NCI-H2107 treated with DMSO at 0.1 percent for 48 hours (cell line): ENCODE results near the gene ST6GALNAC4.

Experiments used
- DNase-seq: peaks from one replicate; lab custom pipeline; 2025; ENCODE audit not compliant: unreplicated experiment; lab: John Stamatoyannopoulos, UW

Gene ST6GALNAC4

DNA sequence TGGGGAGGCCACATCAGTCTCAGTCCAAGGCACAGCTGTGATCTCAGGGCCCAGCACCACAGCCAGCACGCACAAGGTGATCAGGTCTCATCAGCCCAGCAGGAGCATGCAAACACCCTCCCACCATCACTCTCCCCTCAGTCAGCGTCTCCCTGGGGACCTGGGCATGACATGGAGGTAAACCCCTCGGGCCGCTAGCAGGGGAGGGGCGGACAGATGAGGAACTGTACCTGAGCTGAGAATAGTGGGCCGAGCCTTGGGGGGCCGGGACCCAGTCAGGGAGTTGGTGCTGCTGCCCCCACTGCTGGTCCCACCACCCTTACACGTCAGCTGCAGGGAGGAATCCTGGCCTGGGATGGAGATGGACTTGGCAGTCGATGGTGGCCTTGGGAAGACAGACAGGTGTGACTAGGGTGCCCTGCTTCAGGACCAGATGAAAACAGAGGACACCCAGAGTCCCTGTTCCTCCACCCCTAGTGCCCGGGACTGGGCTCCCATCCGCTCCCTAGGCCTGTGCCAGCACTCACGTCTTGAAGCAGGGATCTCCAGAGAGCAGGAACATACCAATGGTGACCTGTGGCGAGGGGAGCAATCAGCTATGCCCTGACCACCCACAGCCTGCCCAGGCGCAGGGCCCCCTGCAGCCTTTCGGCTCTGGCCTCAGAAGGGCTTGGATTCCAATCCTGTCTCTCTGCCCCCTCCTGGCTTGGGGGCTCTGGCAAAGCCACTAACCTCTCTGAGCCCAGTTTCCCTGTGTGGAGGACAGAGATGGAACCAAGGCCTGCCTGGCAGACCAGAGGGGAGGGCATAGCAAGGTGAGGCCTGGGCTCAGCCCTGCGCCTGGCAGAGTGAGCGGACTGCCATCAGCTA is 31.2 kb upstream of the ST6GALNAC4 start:
- no peak for DNase-seq

DNA sequence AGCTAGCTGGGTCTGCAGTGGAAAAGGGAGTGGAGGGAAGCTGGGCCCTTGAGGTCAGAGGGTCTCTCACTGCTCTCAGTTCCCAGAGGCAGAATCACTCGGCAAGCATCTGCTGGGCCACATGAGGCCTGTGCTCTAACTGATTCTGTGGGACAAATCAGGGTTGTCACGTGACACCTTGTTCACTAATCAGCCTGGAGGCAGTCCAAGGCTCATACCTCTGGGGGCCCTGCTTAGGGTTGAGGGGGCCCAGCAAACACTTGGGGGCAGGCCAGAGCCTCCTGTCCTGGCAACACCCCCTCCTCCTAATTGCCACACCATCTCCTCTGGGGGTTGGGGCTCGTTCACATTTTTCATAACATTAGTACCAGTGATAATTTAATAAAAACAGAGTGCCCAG is 29.9 kb upstream of the ST6GALNAC4 start:
- DNase-seq = no peak

DNA sequence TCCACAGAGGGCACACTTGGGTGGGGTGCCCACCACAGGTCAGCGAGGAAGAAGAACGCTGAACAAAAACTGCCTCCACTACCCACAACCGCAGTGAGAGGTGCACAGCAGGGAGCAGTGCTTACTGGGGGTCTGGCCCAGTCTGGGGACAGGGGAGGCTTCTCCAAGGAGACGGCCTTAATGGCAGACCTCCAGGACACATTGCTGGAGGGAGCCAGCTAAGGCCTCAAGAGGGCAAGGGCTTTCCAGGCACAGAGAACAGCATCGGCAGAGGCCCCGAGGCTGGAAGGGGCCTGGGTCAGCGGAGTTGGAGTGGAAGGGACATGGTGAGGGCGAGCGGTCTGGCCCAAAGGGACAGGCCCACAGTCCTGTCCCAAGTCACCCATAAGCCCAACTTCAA is 29.1 kb upstream of the ST6GALNAC4 start:
- DNase-seq = no peak

DNA sequence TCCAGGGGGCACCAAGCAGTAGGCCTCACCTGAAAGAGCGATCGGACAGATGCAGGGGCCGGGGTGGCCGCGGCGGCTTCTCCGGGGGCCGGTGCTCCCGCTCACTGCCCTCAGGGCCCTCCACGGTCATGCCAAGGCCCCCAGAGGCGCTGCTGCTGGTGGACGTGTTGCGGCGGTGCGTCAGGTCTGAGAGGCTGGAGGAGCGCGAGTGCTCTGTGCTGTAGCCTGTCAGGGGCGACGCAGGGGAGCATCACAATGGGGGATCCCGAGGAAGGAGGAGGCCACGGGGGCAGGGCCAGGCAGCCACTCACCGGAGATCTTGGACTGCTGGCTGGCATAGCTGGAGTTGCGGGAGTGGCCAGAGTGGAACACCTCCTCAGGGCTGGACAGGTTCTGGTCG is 28.5 kb upstream of the ST6GALNAC4 start:
- DNase-seq = no peak

DNA sequence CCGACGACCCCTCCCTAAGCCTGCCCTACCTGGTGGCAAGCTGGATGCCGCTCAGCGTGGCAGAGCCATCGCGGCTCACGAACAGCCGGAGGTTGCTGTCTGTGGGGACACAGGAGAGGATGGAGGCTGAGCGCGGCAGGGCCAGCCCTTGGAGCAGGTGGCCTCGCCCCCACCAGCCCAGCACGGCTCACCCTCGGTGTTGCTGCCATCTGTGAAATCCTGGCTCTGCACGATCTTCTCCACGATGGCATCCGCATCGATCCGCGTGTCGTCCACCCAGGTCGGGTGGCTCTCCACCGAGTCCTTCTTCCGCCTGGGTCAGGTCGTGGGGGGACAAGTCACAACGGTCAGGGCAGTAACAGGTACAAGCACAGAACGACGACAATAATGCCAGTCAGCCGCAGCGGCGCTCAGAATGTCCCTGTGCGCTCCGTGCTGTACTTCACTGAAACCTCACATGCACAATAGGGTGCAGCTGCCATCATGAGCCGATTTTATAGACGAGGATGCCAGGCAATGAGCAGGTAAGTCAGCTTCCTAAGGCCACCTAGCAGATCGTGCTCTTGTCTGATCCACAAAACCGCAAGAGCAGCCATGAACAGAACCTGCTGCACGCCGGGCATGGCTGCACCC is 27.9 kb upstream of the ST6GALNAC4 start:
- no peak for DNase-seq

DNA sequence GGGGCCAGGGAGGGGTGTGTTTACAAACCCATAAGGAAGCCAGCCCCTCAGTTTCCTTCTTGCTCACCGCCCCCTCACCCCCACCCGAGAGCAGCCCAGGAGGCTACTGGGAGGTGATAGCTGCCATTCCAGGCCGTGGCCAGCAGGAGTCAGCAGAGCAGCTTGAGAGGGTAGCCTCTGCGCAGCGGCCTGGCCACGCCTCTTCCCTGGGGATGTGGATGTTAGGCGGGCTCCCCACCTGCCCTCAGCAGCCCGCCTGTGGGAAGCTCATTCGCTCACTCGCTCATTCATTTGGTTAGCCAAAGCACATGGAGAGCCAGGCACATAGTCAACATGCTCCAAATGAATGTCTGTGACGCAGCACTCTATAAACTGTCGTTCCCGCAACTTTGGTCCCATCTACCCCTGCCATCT is 26.9 kb upstream of the ST6GALNAC4 start:
- DNase-seq = peak; percentile 63

DNA sequence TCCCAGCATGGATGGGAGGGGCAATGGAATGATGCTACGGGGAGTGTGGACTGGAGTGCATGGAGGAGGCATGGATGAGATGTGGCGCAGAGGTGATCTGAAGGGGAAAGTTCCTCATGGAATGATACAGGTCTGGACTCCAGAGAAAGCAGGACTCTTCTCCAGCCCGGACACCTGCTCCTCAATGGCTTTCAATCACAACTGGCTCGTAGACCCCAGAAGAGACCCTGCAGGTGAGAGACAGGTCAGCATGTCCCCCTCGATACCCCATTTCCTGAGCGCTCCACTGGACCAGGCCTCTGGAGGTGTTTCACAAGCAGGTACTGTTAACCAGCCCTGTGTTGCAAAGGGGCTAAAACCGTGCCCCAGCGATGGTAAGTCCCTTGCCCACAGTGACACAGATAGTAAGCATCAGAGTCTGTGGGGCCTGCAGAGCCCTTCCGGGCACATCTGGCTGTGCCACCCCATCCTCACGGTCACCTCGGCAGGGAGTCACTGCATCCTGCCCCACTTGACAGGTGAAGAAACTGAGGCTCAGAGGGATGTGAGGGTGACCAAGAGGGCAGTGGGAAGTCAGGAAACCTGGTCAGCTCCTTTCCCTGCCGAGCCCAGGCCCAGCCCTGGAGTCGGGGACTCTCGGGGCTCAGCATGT is 26.3 kb upstream of the ST6GALNAC4 start:
- no peak for DNase-seq

DNA sequence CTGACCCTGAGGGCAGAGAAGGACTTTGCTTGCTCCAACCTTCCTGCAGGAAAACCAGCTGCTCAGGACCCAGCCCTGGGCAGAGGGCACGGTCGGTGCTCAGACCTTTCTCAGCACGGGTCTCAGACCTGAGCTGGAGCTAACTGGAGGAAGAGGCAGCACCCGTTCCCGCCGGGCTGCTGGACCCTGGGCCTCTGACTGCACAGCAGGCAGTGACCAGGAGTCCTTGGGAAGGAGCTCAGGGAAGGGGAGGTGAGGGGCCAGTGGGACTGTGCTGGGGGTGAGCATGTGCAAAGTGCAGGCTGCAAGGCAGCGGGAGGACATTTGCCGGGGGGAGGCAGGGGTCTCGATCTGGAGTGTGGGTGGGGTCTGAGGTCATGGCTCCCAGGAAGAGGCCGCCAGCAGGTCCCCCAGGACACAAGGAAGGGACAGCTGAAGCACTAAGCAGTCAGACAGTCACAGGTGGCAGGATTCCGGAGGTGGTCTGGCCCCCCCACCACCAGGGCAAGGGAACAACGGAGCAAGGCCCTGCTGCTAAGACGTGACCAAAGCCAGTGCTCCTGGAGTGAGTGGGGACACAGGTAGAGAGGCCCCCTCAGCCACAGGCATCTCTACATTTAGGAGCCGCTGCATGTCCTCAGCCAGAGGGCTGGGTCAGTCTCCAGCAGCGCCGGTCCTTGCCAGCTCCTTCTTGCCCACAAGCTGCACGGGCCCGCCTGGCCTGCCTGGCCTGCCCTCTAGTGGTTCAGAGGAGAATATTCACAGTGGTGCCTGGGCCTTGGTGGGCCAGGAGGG is 25.6 kb upstream of the ST6GALNAC4 start:
- DNase-seq = no peak

DNA sequence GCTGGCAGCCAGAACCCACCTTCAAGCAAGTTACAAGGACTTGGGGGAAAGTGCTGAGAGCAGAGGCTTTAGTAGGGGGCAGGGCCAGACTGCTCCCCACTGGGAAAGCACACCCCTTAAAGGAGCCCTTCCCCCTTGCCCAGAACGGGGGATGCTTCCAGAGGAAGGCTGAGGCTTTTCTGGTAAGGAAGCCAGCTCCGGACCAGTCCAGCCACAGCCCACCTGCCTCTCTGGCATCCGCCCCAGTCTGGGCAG is 25.0 kb upstream of the ST6GALNAC4 start:
- DNase-seq = no peak

DNA sequence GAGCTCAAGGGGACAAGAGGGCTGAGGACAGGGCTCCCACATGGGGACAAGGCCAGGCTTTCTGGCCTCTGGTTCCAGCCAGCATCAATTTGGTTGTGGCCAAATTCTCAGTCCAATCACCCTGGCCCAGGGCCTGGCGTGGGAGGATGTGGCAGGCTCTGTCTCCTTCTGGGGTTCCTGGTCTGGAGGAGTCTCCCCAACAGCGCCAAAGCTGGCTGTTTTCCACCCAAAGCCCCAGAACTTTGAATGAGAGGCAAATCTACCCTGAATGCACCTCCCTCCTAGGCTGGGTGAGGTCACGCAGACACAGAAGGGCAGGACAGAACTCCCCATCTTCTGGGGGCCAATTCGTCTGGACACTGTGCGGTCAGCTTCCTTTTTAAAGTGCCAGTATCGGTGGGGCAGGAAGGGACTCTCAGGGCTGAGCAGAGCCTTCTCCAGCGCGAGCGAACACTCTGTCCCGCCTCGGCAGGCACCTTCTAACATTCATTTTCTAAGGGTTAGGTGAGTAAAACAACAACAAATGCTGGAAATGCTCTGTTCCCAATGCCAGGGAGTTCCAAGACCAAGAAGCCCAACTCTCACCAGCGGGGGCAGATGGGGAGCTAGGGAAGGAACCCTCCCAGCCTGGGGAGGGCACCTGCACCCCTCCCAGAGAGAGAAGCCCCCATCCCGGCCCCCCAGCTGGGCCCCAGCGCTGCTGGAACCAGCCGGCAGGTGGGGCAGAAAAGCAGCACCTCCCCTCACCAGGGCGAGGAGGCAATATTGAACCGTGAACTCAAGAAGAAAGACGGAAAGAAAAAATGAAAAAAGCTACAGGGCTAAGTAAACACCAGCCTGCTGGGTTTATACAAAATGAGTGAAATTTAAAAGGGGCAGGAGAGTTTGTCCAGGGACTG is 24.5 kb upstream of the ST6GALNAC4 start:
- DNase-seq = no peak

DNA sequence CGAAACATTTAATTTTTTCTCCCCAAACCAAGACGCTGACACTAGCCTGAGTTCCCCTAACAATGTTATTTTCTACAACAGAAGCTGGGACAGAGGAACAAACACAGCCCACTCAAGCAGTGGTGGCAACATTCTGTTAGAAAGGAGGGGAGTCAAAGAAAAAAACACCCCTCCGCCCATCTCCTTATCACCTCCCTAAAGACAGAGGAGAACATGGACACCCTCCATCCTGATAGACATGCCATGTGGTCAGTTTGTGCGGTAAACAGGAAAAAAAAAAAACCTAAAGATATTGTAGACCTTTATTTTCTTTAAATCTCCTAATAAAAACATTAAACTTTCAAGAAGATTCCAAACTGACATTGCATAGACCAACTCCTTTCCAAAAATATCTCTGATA is 23.8 kb upstream of the ST6GALNAC4 start:
- no peak for DNase-seq

DNA sequence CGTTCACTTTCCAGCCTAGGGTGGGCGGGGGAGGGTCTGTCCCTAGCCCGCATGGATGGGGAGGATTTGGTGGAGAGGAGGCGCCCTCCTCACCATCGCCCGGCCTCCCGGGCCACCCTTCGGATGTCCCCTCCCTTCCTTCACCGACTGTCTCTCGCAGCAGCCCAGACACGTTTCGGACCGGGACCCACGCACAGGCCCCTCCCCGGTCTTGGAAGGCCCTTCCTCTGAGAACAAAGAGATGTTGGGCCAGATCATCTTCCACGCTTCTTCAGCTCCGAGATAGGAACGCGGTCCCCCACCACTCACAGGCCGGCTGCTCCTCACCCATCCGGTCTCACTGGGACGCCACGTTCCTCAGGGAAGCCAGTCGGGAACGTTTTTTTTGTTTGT is 21.5 kb upstream of the ST6GALNAC4 start:
- no peak for DNase-seq

DNA sequence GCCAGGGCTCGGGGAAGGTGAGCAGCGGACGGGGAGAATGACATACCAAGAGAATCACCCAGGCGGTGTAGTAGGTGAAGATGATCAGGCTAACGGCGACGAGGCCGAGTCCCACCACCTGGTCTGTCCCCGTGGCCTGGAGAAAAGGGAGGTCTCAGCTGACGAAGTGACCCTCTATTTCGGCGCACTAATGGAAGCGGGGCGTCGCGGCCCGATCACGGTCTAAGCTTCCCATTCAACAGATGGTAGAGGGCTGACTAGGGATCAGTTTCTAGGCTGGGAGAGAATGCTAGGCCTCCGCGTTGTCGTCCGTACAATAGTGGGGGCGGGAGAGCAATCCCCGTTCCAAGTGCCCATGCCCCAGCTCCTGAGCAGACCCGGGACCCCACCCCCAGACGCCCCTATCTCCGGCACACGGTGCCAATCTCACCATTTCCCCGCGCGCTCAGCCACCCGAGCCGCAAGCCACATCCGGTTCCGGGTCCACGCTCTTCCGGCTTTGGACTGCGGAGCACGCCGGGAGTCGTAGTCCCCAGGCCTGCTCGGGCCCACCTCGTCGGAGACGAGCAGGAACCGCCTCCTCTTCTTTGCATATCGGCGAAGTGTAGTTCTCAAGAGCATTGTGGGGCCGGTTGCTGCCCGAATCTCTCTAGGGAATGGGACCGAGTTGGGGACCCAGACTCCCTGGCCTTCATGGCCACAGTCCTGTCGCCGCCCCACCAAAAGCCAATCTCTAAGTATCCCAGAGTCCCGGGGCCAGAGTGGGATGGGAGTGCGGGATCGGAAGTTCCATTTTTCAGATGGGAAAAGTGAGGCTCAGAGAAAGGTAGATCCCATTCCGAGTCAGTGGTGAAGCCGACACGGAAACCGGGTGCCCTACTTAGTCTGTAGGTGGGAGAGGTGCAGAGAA is 20.8 kb upstream of the ST6GALNAC4 start, which contains the start of gene DPM2:
Gene DPM2 (minus strand): TSS at position 467 of the 910 bp plus-strand sequence. CDS start 34 bp downstream, at position 433.
- DNase-seq = peak; percentile 23

DNA sequence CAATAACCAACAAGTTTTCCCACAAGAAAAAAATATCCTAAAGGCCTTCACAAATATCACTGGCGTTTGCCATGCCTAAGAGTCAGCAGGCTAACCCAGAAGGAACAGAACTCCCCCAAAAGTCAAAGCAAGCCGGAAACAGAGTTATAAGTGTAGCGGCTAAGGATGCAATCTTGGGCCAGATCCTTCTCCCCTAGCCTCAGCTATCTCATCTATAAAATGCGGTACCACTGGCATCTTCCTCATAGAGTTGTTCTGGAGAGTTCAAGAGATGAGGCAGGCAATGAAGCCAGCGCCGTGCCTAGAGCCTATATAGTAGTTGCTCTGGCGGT is 20.2 kb upstream of the ST6GALNAC4 start:
- no peak for DNase-seq

DNA sequence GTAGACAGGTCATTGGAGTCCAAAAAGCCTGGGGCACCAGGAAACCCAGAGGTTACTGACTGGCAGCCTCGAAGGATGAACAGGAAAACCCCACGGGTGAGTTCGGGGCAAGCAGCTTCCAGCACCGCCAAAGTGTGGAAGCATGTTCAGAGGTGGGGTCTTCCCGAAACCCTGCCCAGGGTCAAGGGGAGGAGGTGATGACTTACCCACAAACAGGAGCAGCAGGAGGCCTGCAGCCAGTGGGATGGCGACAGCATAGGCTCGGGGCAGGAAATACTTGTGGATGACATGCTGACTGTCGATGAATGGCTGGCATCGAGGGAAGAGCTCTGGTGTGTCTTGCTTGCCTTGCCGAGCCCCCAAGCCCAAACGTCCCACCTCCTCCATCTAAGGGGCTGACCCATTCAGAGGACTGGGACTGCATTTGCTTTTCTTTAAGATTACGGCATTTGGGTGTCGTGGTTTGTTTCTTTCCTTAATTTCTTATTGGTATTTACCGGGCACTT is 19.6 kb upstream of the ST6GALNAC4 start:
- DNase-seq = no peak

DNA sequence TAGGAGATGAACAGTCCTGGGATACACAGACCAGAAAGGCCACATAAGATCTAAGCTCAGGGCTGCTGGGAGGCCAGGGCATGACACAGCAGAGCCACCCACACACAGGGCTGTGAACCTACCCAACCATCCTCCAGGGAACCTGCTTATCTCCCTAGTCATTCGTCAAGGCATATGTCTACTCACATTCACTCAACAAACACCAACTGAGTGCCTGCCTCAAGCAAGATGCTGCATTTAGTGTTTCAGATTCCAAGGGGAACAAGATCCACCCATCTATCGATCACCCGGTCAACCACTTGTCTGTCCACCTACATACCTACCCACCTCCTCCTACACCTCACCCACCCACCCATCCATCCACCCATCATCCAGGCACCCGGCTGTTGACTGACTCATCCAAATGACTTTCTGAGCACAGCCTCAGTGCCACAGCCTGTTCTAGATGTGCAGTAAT is 19.0 kb upstream of the ST6GALNAC4 start:
- DNase-seq = no peak

DNA sequence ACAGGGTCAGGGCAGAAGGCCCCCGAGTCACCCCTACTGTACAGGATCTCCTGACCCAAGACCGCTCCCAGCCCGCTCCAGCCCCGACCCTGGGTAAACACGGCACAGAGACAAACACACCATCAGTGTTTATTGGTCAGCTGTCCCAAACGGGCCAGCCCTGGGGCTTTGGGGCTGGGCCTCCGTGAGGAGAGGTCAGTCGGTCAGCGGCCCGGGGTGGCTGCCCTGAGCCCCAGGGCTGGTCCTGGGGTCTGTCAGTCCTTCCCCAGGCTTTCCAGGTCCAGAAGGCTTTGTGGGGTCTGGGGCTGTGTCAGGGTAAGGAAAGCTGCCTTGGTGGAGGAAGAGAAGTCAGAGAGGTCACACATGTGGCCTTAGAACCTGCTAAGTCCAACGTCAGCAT is 18.1 kb upstream of the ST6GALNAC4 start:
- no peak for DNase-seq

DNA sequence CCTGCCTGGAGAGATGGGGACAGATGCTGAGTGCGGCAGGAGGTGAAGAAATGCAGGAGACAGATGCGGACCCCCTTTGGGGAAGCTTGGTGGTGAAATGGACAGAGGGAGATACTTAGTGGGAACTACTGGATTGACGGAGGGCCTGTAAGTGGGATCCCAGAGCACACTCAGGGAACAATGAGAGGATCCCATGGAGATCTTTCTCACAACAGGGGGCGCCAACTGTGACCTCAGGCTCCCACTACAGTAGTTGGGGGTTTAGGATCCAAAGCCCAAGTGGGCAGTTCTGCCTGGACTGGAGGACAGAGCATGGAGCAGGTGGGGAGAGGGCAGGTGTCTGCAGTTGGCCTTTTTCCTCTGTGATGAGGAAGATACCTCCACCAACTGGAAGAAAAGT is 17.4 kb upstream of the ST6GALNAC4 start:
- no peak for DNase-seq
